HepG2 (cell line): Measurements from ENCODE around the gene VSTM4.

Experiments
- BRCA1 ChIP-seq: sonication (generic); formaldehyde crosslinking; IDR thresholded peaks from 2 replicates; pipeline ENCODE4 v1.4.0; 2020; ENCODE audit warnings: missing genetic modification reagents
- ZNF576 ChIP-seq: sonication (generic); formaldehyde crosslinking; IDR thresholded peaks from 2 replicates; pipeline ENCODE4 v1.4.0; 2020; ENCODE audit warnings: mild to moderate bottlenecking, missing genetic modification reagents
- TF ChIP-seq, protein P1 (sequence below): IDR thresholded peaks from 2 replicates; pipeline ENCODE4 v1.6.1; 2012; ENCODE audit warnings: inconsistent platforms

DNA sequence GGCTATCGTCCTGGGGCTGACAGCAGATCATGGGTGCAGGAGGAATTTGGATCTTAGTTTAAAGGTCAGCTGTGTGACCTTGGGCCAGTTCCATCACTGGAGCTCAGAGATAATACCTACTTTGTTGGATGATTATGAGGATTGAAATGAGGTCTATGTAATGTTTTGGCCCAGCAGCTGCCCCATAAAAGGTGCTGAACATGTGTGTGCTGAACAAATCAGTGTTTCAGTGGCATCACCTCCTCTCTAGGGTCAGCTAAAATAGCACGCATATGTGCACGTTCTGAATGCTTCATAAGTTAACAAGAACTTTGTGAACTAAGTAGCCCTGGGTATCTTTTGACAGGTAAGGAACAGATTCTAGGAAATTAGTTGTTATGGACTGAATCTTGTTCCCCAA is 90.8 kb downstream of the VSTM4 start:
- TF ChIP-seq BRCA1 (CRISPR knock-in tag) (no peak), ZNF576 (CRISPR knock-in tag) (no peak)
- TF ChIP-seq, protein P1, sequence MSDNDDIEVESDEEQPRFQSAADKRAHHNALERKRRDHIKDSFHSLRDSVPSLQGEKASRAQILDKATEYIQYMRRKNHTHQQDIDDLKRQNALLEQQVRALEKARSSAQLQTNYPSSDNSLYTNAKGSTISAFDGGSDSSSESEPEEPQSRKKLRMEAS: no peak
